GM21737 (cell line): ENCODE results near the gene RAB11FIP4.

Source experiments
- ATAC-seq: cut with Tn5 transposase; IDR thresholded peaks from one replicate; pipeline ENCODE4 v1.9.1; 2021; ENCODE audit warnings: mild to moderate bottlenecking, moderate library complexity; ENCODE audit not compliant: unreplicated experiment

Gene RAB11FIP4

GRCh38 chr17:31385428-31386285 lies 5.8 kb upstream of the RAB11FIP4 start:
- no peak for ATAC-seq

GRCh38 chr17:31386542-31387075 lies 4.9 kb upstream of the RAB11FIP4 start:
- ATAC-seq: no peak

GRCh38 chr17:31387438-31387837 lies 4.0 kb upstream of the RAB11FIP4 start:
- no peak for ATAC-seq

GRCh38 chr17:31388351-31388750 lies 3.1 kb upstream of the RAB11FIP4 start:
- ATAC-seq: no peak

GRCh38 chr17:31388770-31389656 lies 2.5 kb upstream of the RAB11FIP4 start:
- no peak for ATAC-seq

- ATAC-seq: no peak
Measured at GRCh38 chr17:31389657-31390381, 1.7 kb upstream of the RAB11FIP4 start.

GRCh38 chr17:31390426-31390747 lies 1.1 kb upstream of the RAB11FIP4 start:
- no peak for ATAC-seq

- no peak for ATAC-seq
Measured at GRCh38 chr17:31390748-31391495, 553 bp upstream of the RAB11FIP4 start.

GRCh38 chr17:31392002-31392855 lies 754 bp downstream of the RAB11FIP4 start:
- ATAC-seq: no peak

- no peak for ATAC-seq
Measured at GRCh38 chr17:31392856-31393748, 1.6 kb downstream of the RAB11FIP4 start.

- no peak for ATAC-seq
Measured at GRCh38 chr17:31393749-31394146, 2.3 kb downstream of the RAB11FIP4 start.

GRCh38 chr17:31394544-31394943 lies 3.1 kb downstream of the RAB11FIP4 start:
- no peak for ATAC-seq

- no peak for ATAC-seq
Measured at GRCh38 chr17:31397256-31397939, 5.9 kb downstream of the RAB11FIP4 start.

GRCh38 chr17:31398381-31399311 lies 7.2 kb downstream of the RAB11FIP4 start:
- no peak for ATAC-seq

GRCh38 chr17:31400481-31400950 lies 9.0 kb downstream of the RAB11FIP4 start:
- no peak for ATAC-seq

- ATAC-seq: no peak
Measured at GRCh38 chr17:31401456-31402254, 10.2 kb downstream of the RAB11FIP4 start.
